Vagina (tissue), 2 donors: ENCODE results near the gene NUB1.

Source experiments
- POLR2A ChIP-seq, 2 donors: fragments of 450-650 bp; IDR thresholded peaks; one replicate each; pipeline ENCODE4 v1.6.1; 2017; ENCODE audit warnings: antibody characterized with exemption in 2 of 2, mild to moderate bottlenecking in 2 of 2, moderate library complexity in 2 of 2
- POLR2AphosphoS5 ChIP-seq, 2 donors: sonication (generic); formaldehyde crosslinking; IDR thresholded peaks; one replicate each; pipeline ENCODE4 v1.9.0; 2017; ENCODE audit warnings: antibody characterized with exemption in 2 of 2, mild to moderate bottlenecking in 2 of 2, low read depth in 1 of 2; ENCODE audit not compliant: insufficient read depth in 1 of 2
- TF ChIP-seq, protein P1 (sequence below), 3 experiments: fragments of 450-650 bp in 2 of 3; fragments of 200-600 bp in 1 of 3; sonication (generic) in 1 of 3; IDR thresholded peaks; one replicate each; pipeline ENCODE4 v1.5.1; 2017 to 2019; ENCODE audit warnings: antibody characterized with exemption in 3 of 3, mild to moderate bottlenecking in 2 of 3, moderate library complexity in 2 of 3

DNA sequence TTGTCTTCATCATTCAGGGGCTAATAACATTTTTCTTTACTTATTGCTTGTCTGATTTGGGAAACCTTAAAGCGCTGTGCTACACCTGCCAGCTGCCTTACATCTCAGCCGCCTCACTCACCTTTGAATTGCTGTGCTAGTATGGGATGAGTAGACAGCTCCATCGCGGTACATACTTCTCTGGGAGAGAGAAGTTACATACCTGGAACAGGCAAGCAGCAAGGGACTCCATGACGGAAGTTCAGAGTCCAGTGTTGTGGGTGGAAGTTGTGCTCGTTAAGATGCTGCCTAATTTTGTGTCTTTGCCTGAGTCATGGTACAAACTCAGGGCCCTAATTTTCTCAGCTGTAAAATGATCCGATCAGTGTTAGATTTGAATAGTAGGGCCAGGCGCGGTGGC is 1.9 kb downstream of the NUB1 start:
- TF ChIP-seq, protein P1, sequence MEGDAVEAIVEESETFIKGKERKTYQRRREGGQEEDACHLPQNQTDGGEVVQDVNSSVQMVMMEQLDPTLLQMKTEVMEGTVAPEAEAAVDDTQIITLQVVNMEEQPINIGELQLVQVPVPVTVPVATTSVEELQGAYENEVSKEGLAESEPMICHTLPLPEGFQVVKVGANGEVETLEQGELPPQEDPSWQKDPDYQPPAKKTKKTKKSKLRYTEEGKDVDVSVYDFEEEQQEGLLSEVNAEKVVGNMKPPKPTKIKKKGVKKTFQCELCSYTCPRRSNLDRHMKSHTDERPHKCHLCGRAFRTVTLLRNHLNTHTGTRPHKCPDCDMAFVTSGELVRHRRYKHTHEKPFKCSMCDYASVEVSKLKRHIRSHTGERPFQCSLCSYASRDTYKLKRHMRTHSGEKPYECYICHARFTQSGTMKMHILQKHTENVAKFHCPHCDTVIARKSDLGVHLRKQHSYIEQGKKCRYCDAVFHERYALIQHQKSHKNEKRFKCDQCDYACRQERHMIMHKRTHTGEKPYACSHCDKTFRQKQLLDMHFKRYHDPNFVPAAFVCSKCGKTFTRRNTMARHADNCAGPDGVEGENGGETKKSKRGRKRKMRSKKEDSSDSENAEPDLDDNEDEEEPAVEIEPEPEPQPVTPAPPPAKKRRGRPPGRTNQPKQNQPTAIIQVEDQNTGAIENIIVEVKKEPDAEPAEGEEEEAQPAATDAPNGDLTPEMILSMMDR (IDR thresholded peaks at IDR 0.05): no peak
- TF ChIP-seq POLR2A (IDR thresholded peaks at IDR 0.05) (no peak), POLR2AphosphoS5 (IDR thresholded peaks at IDR 0.05; ENCODE audit: insufficient read depth in 1 of 2, low read depth in 1 of 2) (no peak)
